Large intestine (tissue), 12 donors: Measurements from ENCODE around the gene ZNF705A. TPM values are rescaled to one million over a fixed set of nuclear protein-coding genes. Genes with fewer than 3 reads are reported as not detected.
"Not testable (repeated sequence)": the region's sequence is repeated elsewhere in the genome, so short reads cannot be mapped to it uniquely, and the experiment has no call there.

ENCODE experiments used
- DNase-seq, 2 donors: peaks; one replicate each; pipeline versions ENCODE4 v3.0.0 to v3.0.0-alpha.2; 2013
- H3K27ac ChIP-seq: one replicate; pipeline ENCODE4 v1.5.1; 2013; ENCODE audit warnings: low read length
- H3K27me3 ChIP-seq: 2 replicates; pipeline ENCODE4 v1.6.1; 2013; ENCODE audit warnings: low read length; ENCODE audit not compliant: control insufficient read depth, insufficient read depth
- H3K36me3 ChIP-seq: 2 replicates; pipeline ENCODE4 v1.6.1; 2013; ENCODE audit warnings: low read length; ENCODE audit not compliant: control insufficient read depth, insufficient read depth
- H3K4me1 ChIP-seq: one replicate; pipeline ENCODE4 v1.6.1; 2013; ENCODE audit warnings: low read length; ENCODE audit not compliant: control insufficient read depth, insufficient read depth
- H3K4me3 ChIP-seq: one replicate; pipeline ENCODE4 v1.5.1; 2013; ENCODE audit warnings: low read length
- H3K9me3 ChIP-seq: one replicate; pipeline ENCODE4 v1.6.1; 2013; ENCODE audit warnings: mild to moderate bottlenecking, low read depth, low read length, moderate library complexity; ENCODE audit not compliant: control insufficient read depth
- WGBS: methylation state at CpG from one replicate; pipeline ENCODE4 v1.1.5; 2013; ENCODE audit warnings: low lambda C conversion rate; ENCODE audit not compliant: insufficient coverage; 5-methylcytosine and 5-hydroxymethylcytosine counted together
- long read RNA-seq, 11 donors: transcript quantifications; one replicate each; lab custom pipeline, GENCODE V29; 2026
- polyA plus RNA-seq: library from polyadenylated mRNA; unstranded; fragments of 120-200 nt; gene quantifications from one replicate; pipeline ENCODE4 v1.2.1, GENCODE V29; 2013

The ZNF705A gene
- 0.07 TPM for polyA plus RNA-seq
- long read RNA-seq, donor 1: 0 reads
- long read RNA-seq, donor 2: 0 reads
- long read RNA-seq, donor 3: 0 reads
- long read RNA-seq, donor 4: 0 reads
- long read RNA-seq, donor 5: 0 reads
- long read RNA-seq, donor 6: 0 reads
- long read RNA-seq, donor 7: 0 reads
- long read RNA-seq, donor 8: 0 reads
- long read RNA-seq, donor 9: 0 reads
- long read RNA-seq, donor 10: 0 reads
- long read RNA-seq, donor 11: 0 reads

GRCh38 chr12:8156845-8157244 is at the start of gene ZNF705A:
ZNF705A (plus strand) TSS chr12:8157015; CDS start chr12:8172626, 15,611 bp downstream.
- no peak within 1 kb of the TSS for H3K4me3 ChIP-seq
- H3K4me1 ChIP-seq: no peaks in the 10 kb centered on the region
- no peaks in the 10 kb centered on the region for H3K27me3 ChIP-seq
- no peak for DNase-seq
- no peaks in the 10 kb centered on the region for H3K9me3 ChIP-seq
- H3K27ac ChIP-seq: no peak within 1 kb of the TSS
- WGBS: no CpG with 5 or more reads among the region's 3 CpGs
- no peaks in the 10 kb centered on the region for H3K36me3 ChIP-seq

- 10% methylated on average over 2 of the region's 3 CpGs for WGBS
- Histone ChIP-seq H3K4me3 (no peak overlapping the region), H3K4me1 (no peaks in the 10 kb centered on the region), H3K36me3 (no peaks in the 10 kb centered on the region), H3K9me3 (no peaks in the 10 kb centered on the region), H3K27me3 (no peaks in the 10 kb centered on the region), H3K27ac (no peak overlapping the region)
- peak; percentile 57 to 66 for DNase-seq
These were observed 47.9 kb upstream of the ZNF705A start for GRCh38 chr12:8108808-8109398.

GRCh38 chr12:8113117-8113516 is 43.7 kb upstream of the ZNF705A start:
- not testable (repeated sequence) for DNase-seq, H3K9me3 ChIP-seq, H3K4me3 ChIP-seq, H3K4me1 ChIP-seq, H3K27me3 ChIP-seq, H3K36me3 ChIP-seq, H3K27ac ChIP-seq
- WGBS: no CpG with 5 or more reads among the region's 4 CpGs

- Histone ChIP-seq H3K27ac (no peak overlapping the region), H3K36me3 (no peaks in the 10 kb centered on the region), H3K9me3 (no peaks in the 10 kb centered on the region), H3K4me1 (no peaks in the 10 kb centered on the region), H3K27me3 (no peaks in the 10 kb centered on the region), H3K4me3 (no peak overlapping the region)
- no peak for DNase-seq
- no CpG with 5 or more reads among the region's 4 CpGs for WGBS
These were observed 36.6 kb upstream of the ZNF705A start for GRCh38 chr12:8120072-8120713.

- no peak within 1 kb of the TSS for H3K27ac ChIP-seq
- no peak within 1 kb of the TSS for H3K4me3 ChIP-seq
- H3K36me3 ChIP-seq: no peaks in the 10 kb centered on the region
- 74% methylated on average over 3 of the region's 5 CpGs for WGBS
- DNase-seq: no peak
- no peaks in the 10 kb centered on the region for H3K9me3 ChIP-seq
- no peaks in the 10 kb centered on the region for H3K27me3 ChIP-seq
- H3K4me1 ChIP-seq: no peaks in the 10 kb centered on the region
These were observed 33.5 kb upstream of the ZNF705A start, which contains the start of gene CLEC4A for GRCh38 chr12:8123124-8123912. CLEC4A (plus strand) TSS chr12:8123617; CDS start chr12:8123879, 262 bp downstream.

- Histone ChIP-seq H3K36me3 (no peaks in the 10 kb centered on the region), H3K27ac (no peak overlapping the region), H3K27me3 (no peaks in the 10 kb centered on the region), H3K9me3 (no peaks in the 10 kb centered on the region), H3K4me1 (no peaks in the 10 kb centered on the region), H3K4me3 (no peak overlapping the region)
- DNase-seq: no peak
- no CpG with 5 or more reads among the region's 4 CpGs for WGBS
These were observed 29.7 kb upstream of the ZNF705A start for GRCh38 chr12:8127138-8127537.

GRCh38 chr12:8133636-8134397 is 23.0 kb upstream of the ZNF705A start:
- H3K27ac ChIP-seq, DNase-seq, H3K36me3 ChIP-seq, H3K27me3 ChIP-seq, H3K9me3 ChIP-seq, H3K4me3 ChIP-seq, H3K4me1 ChIP-seq: not testable (repeated sequence)
- no CpG with 5 or more reads among the region's 18 CpGs for WGBS

- not testable (repeated sequence) for H3K27me3 ChIP-seq, H3K27ac ChIP-seq, H3K36me3 ChIP-seq, DNase-seq, H3K9me3 ChIP-seq, H3K4me3 ChIP-seq, H3K4me1 ChIP-seq
- WGBS: no CpG with 5 or more reads among the region's 23 CpGs
These were observed 22.4 kb upstream of the ZNF705A start for GRCh38 chr12:8134398-8134930.

- WGBS: 90% methylated on average over 2 of the region's 8 CpGs
- not testable (repeated sequence) for DNase-seq, H3K4me3 ChIP-seq, H3K36me3 ChIP-seq, H3K27ac ChIP-seq, H3K27me3 ChIP-seq, H3K9me3 ChIP-seq, H3K4me1 ChIP-seq
These were observed 15.2 kb upstream of the ZNF705A start for GRCh38 chr12:8141647-8142046.

GRCh38 chr12:8143261-8143660 is 13.6 kb upstream of the ZNF705A start:
- Histone ChIP-seq H3K36me3 (no peaks in the 10 kb centered on the region), H3K9me3 (no peaks in the 10 kb centered on the region), H3K4me3 (no peak overlapping the region), H3K4me1 (no peaks in the 10 kb centered on the region), H3K27ac (no peak overlapping the region), H3K27me3 (peaks cover 8% of the 10 kb centered on the region)
- no peak for DNase-seq
